ENCODE results near the gene FOXJ3. TPM values are rescaled to one million over a fixed set of nuclear protein-coding genes. Genes with fewer than 3 reads are reported as not detected.
A peak's percentile ranks its signal among the peaks of the same experiment; 100 is the strongest.

Gene FOXJ3
- total and polyA plus RNA-seq, 2 of the 13 experiments (the other 11 are each of a cell fraction or from before 2014, with no cell fraction given), result 16.6 to 48.5 TPM

- TF ChIP-seq ATF5 (CRISPR knock-in tag; IDR thresholded peaks at IDR 0.05; ENCODE audit: low read depth) (no peak), FOXA1 (IDR thresholded peaks at IDR 0.05) (no peak), FOXA1 (CRISPR knock-in tag; IDR thresholded peaks at IDR 0.05) (peak; percentile 63; the same call in 1 of the 2 replicates), ZKSCAN5 (CRISPR knock-in tag; IDR thresholded peaks at IDR 0.05) (no peak), ZNF550 (CRISPR knock-in tag; IDR thresholded peaks at IDR 0.05; ENCODE audit: borderline replicate concordance) (no peak), ZBTB49 (CRISPR knock-in tag; IDR thresholded peaks at IDR 0.05; ENCODE audit: borderline replicate concordance) (no peak), ZNF468 (CRISPR knock-in tag; IDR thresholded peaks at IDR 0.05) (0 out of 2 replicates have a peak, but pooled peaks have one; percentile 85), HOXA3 (CRISPR knock-in tag; IDR thresholded peaks at IDR 0.05) (peak; percentile 98), ZNF235 (CRISPR knock-in tag; IDR thresholded peaks at IDR 0.05; ENCODE audit: borderline replicate concordance) (no peak; the same call in 1 of the 2 replicates), PLRG1 (conservative IDR thresholded peaks at IDR 0.05) (no peak), FOSL2 (CRISPR knock-in tag; IDR thresholded peaks at IDR 0.05) (peak; percentile 73), NCOR1 (IDR thresholded peaks at IDR 0.05; ENCODE audit: borderline replicate concordance, low read length) (no peak), TFE3 (CRISPR knock-in tag; IDR thresholded peaks at IDR 0.05) (peak; percentile 63; the same call in 1 of the 2 replicates), ZNF879 (CRISPR knock-in tag; IDR thresholded peaks at IDR 0.05) (no peak; the same call in 1 of the 2 replicates), ZFP90 (CRISPR knock-in tag; IDR thresholded peaks at IDR 0.05; ENCODE audit: borderline replicate concordance) (peak; percentile 87), NCOA2 (CRISPR knock-in tag; IDR thresholded peaks at IDR 0.05) (peak; percentile 70), ZNF33B (CRISPR knock-in tag; IDR thresholded peaks at IDR 0.05) (peak; percentile 78; the same call in 1 of the 2 replicates), MLLT10 (CRISPR knock-in tag; IDR thresholded peaks at IDR 0.05) (no peak), NFE2 (CRISPR knock-in tag; IDR thresholded peaks at IDR 0.05) (no peak), MEF2D (CRISPR knock-in tag; IDR thresholded peaks at IDR 0.05) (peak; percentile 81), ZBED4 (CRISPR knock-in tag; IDR thresholded peaks at IDR 0.05; ENCODE audit: borderline replicate concordance) (peak; percentile 83; the same call in 1 of the 2 replicates)
Observed at GRCh38 chr1:42335050-42335808, at the start of gene FOXJ3 (continued).
